Stimulated activated CD4-positive, alpha-beta T cell treated with anti-CD3 and anti-CD28 coated beads, Interleukin-2, amount 100 ng/mL, for 48 hours (primary cell): ENCODE results near the gene IGF1R.

Experiments
- DNase-seq, 2 donors: peaks; one replicate each; pipeline ENCODE4 v3.0.0-alpha.2; 2020

Gene IGF1R

GRCh38 chr15:98728082-98728810 is 79.9 kb downstream of the IGF1R start:
- no peak for DNase-seq

GRCh38 chr15:98728811-98729160 is 80.4 kb downstream of the IGF1R start:
- DNase-seq, result no peak

GRCh38 chr15:98729446-98730042 is 81.2 kb downstream of the IGF1R start:
- no peak for DNase-seq

- DNase-seq, result no peak
Observed at GRCh38 chr15:98730860-98731711, 82.7 kb downstream of the IGF1R start.

GRCh38 chr15:98731712-98732450 is 83.5 kb downstream of the IGF1R start:
- no peak for DNase-seq

GRCh38 chr15:98733098-98733497 is 84.8 kb downstream of the IGF1R start:
- DNase-seq, result no peak

GRCh38 chr15:98734466-98735199 is 86.3 kb downstream of the IGF1R start:
- no peak for DNase-seq

GRCh38 chr15:98735304-98735703 is 87.0 kb downstream of the IGF1R start:
- no peak for DNase-seq

GRCh38 chr15:98735895-98736617 is 87.7 kb downstream of the IGF1R start:
- DNase-seq, result no peak

GRCh38 chr15:98737159-98737558 is 88.8 kb downstream of the IGF1R start:
- no peak for DNase-seq

- DNase-seq, result no peak
Observed at GRCh38 chr15:98737721-98738120, 89.4 kb downstream of the IGF1R start.

- no peak for DNase-seq
Observed at GRCh38 chr15:98738689-98739401, 90.5 kb downstream of the IGF1R start.

GRCh38 chr15:98740295-98740694 is 92.0 kb downstream of the IGF1R start:
- DNase-seq, result no peak

- no peak for DNase-seq
Observed at GRCh38 chr15:98740963-98741362, 92.6 kb downstream of the IGF1R start.

- DNase-seq, result no peak
Observed at GRCh38 chr15:98743177-98743576, 94.8 kb downstream of the IGF1R start.

GRCh38 chr15:98744506-98744905 is 96.2 kb downstream of the IGF1R start:
- no peak for DNase-seq

- no peak for DNase-seq
Observed at GRCh38 chr15:98745179-98745578, 96.8 kb downstream of the IGF1R start.

GRCh38 chr15:98745650-98746374 is 97.5 kb downstream of the IGF1R start:
- DNase-seq, result no peak

GRCh38 chr15:98746375-98747155 is 98.2 kb downstream of the IGF1R start:
- no peak for DNase-seq

- no peak for DNase-seq
Observed at GRCh38 chr15:98751767-98752166, 103.4 kb downstream of the IGF1R start.
